Measurements from ENCODE around the gene ERI3. TPM values are rescaled to one million over a fixed set of nuclear protein-coding genes. Genes with fewer than 3 reads are reported as not detected.

The ERI3 gene
- total RNA-seq, 1 experiment from 2014 or later: 74.7 TPM

DNA sequence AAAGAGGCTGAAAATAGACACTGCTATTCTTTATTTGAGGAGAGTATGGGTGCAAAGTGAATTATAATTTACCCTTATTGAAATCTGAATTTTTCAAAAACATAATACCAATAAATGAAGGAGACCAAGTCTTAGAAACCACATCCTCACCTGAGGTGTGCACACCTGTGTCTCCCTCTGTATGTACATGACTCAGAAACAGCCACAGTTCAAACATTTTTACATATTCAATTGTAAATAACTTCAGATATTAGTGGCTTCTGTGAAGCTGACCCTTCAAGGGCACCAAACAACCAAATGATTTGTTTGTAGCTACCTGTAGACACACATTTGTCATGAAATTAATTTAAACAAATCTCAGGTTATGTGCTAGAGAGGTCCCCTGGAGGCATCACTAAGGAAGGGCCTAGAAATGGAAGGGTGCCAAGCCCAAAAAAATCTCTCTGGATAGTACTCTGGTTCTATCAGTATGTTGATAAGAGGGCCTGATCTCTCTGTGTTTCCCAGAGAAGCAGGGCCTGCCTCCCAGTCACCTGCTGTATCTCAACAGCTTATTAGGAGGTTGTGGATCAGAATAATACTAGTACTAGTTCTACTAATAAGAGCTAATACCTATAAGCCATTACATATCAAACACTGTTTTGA lies 28.1 kb downstream of the ERI3 start:
- no peaks in the 10 kb centered on the region for H3K27me3 Mint-ChIP-seq (ENCODE audit: low read depth)
- H3K27ac Mint-ChIP-seq: no peak overlapping the region
- no peaks in the 10 kb centered on the region for H3K36me3 Mint-ChIP-seq
- ATAC-seq (no peak), DNase-seq (ENCODE audit: low spot score) (no peak)
- peaks cover 29% of the 10 kb centered on the region for H3K4me1 Mint-ChIP-seq
- no peaks in the 10 kb centered on the region for H3K9me3 Mint-ChIP-seq
- ChIA-PET POLR2A (interaction anchor here (1.2 kb wide), 1 partner anchor 12 kb away, joined by 3 read pairs; no protein-coding TSS in a partner anchor), CTCF (interaction anchor here (1.8 kb wide), 1 partner anchor 51 kb away, joined by 9 read pairs; no protein-coding TSS in a partner anchor)
- H3K4me3 Mint-ChIP-seq: no peak overlapping the region
- TF ChIP-seq, protein P1, sequence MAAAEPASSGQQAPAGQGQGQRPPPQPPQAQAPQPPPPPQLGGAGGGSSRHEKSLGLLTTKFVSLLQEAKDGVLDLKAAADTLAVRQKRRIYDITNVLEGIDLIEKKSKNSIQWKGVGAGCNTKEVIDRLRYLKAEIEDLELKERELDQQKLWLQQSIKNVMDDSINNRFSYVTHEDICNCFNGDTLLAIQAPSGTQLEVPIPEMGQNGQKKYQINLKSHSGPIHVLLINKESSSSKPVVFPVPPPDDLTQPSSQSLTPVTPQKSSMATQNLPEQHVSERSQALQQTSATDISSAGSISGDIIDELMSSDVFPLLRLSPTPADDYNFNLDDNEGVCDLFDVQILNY (CRISPR knock-in tag; IDR thresholded peaks at IDR 0.05): no peak
- TF ChIP-seq NFATC4 (CRISPR knock-in tag; IDR thresholded peaks at IDR 0.05) (no peak), ATF1 (CRISPR knock-in tag; IDR thresholded peaks at IDR 0.05) (no peak), JAZF1 (CRISPR knock-in tag; IDR thresholded peaks at IDR 0.05) (no peak), ZBTB21 (CRISPR knock-in tag; IDR thresholded peaks at IDR 0.05; ENCODE audit: borderline replicate concordance) (no peak), EMX1 (CRISPR knock-in tag; IDR thresholded peaks at IDR 0.05) (no peak), IRF2 (CRISPR knock-in tag; IDR thresholded peaks at IDR 0.05; ENCODE audit: borderline replicate concordance, low read depth) (no peak), FOXJ3 (CRISPR knock-in tag; IDR thresholded peaks at IDR 0.05; ENCODE audit: borderline replicate concordance) (no peak), ESRRA (CRISPR knock-in tag; IDR thresholded peaks at IDR 0.05; ENCODE audit: borderline replicate concordance) (no peak), ZNF219 (CRISPR knock-in tag; IDR thresholded peaks at IDR 0.05; ENCODE audit: borderline replicate concordance) (no peak), ELF4 (CRISPR knock-in tag; IDR thresholded peaks at IDR 0.05; ENCODE audit: low read depth) (no peak), ZNF263 (CRISPR knock-in tag; IDR thresholded peaks at IDR 0.05; ENCODE audit: low read depth) (no peak), TP53 (CRISPR knock-in tag; IDR thresholded peaks at IDR 0.05) (no peak), ETV6 (CRISPR knock-in tag; IDR thresholded peaks at IDR 0.05) (no peak), MYBL2 (CRISPR knock-in tag; IDR thresholded peaks at IDR 0.05) (no peak), KAT7 (CRISPR knock-in tag; IDR thresholded peaks at IDR 0.05; ENCODE audit: borderline replicate concordance) (no peak)
- TF ChIP-seq, protein P2, sequence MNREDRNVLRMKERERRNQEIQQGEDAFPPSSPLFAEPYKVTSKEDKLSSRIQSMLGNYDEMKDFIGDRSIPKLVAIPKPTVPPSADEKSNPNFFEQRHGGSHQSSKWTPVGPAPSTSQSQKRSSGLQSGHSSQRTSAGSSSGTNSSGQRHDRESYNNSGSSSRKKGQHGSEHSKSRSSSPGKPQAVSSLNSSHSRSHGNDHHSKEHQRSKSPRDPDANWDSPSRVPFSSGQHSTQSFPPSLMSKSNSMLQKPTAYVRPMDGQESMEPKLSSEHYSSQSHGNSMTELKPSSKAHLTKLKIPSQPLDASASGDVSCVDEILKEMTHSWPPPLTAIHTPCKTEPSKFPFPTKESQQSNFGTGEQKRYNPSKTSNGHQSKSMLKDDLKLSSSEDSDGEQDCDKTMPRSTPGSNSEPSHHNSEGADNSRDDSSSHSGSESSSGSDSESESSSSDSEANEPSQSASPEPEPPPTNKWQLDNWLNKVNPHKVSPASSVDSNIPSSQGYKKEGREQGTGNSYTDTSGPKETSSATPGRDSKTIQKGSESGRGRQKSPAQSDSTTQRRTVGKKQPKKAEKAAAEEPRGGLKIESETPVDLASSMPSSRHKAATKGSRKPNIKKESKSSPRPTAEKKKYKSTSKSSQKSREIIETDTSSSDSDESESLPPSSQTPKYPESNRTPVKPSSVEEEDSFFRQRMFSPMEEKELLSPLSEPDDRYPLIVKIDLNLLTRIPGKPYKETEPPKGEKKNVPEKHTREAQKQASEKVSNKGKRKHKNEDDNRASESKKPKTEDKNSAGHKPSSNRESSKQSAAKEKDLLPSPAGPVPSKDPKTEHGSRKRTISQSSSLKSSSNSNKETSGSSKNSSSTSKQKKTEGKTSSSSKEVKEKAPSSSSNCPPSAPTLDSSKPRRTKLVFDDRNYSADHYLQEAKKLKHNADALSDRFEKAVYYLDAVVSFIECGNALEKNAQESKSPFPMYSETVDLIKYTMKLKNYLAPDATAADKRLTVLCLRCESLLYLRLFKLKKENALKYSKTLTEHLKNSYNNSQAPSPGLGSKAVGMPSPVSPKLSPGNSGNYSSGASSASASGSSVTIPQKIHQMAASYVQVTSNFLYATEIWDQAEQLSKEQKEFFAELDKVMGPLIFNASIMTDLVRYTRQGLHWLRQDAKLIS (CRISPR knock-in tag; IDR thresholded peaks at IDR 0.05; ENCODE audit: borderline replicate concordance): no peak
- TF ChIP-seq, protein P3, sequence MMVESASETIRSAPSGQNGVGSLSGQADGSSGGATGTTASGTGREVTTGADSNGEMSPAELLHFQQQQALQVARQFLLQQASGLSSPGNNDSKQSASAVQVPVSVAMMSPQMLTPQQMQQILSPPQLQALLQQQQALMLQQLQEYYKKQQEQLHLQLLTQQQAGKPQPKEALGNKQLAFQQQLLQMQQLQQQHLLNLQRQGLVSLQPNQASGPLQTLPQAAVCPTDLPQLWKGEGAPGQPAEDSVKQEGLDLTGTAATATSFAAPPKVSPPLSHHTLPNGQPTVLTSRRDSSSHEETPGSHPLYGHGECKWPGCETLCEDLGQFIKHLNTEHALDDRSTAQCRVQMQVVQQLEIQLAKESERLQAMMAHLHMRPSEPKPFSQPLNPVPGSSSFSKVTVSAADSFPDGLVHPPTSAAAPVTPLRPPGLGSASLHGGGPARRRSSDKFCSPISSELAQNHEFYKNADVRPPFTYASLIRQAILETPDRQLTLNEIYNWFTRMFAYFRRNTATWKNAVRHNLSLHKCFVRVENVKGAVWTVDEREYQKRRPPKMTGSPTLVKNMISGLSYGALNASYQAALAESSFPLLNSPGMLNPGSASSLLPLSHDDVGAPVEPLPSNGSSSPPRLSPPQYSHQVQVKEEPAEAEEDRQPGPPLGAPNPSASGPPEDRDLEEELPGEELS (CRISPR knock-in tag; IDR thresholded peaks at IDR 0.05): no peak
- TF ChIP-seq, protein P4, sequence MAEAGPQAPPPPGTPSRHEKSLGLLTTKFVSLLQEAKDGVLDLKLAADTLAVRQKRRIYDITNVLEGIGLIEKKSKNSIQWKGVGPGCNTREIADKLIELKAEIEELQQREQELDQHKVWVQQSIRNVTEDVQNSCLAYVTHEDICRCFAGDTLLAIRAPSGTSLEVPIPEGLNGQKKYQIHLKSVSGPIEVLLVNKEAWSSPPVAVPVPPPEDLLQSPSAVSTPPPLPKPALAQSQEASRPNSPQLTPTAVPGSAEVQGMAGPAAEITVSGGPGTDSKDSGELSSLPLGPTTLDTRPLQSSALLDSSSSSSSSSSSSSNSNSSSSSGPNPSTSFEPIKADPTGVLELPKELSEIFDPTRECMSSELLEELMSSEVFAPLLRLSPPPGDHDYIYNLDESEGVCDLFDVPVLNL (CRISPR knock-in tag; IDR thresholded peaks at IDR 0.05; ENCODE audit: borderline replicate concordance, low read depth): no peak

Data from WTC11 (cell line).